Measurements from ENCODE around the gene HTD2.
A peak's percentile ranks its signal among the peaks of the same experiment; 100 is the strongest.
"Not testable (repeated sequence)": the region's sequence is repeated elsewhere in the genome, so short reads cannot be mapped to it uniquely, and the experiment has no call there.

The HTD2 gene

DNA sequence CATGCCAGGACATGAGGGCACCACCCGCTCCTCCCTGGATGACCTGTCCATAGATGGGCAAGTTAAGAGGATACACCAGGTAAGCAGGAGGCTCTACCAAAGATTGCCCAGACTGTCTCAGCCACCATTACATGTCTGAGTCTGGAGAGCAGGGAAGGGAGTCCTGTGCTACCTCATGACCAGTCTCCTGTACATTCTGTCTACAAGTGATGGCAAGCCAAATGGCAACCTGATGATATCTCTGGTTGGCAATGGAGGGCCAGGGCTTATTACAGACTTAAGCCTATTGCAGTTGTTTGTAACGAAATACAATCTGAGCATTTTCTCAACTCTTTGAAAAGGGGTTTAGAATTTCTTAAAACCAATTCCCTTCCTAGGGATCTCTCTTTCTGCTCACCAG lies 37.0 kb upstream of the HTD2 start:
- TF ChIP-seq CTCF (IDR thresholded peaks at IDR 0.05; ENCODE audit: low read depth, low read length), result no peak
- in situ Hi-C loops (cut with HindIII; ENCODE audit: low sequenced_read_pairs), result no loop called here
- H3K4me3 ChIP-seq (ENCODE audit: low read depth, low read length), result no peak overlapping the region
- DNase-seq (ENCODE audit: low read depth, low spot score), result no peak

DNA sequence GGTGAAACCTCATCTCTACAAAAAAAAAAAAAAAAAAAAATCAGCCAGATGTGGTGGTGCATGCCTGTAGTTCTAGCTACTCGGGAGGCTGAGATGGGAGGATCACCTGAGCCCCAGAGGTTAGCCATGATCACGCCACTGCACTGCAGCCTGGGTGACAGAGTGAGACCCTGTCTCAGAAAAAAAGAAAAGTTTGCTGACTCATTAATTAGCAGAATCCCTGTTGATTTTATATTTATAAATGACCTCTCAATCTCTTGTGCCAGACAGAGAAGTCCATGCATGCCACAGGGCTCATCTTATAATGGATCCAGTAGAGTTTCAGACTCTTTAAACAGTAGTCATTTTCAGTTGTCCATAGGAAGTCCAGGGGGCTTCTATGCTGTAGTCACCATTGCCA lies 35.8 kb upstream of the HTD2 start:
- H3K4me3 ChIP-seq (ENCODE audit: low read depth, low read length), result no peak overlapping the region
- TF ChIP-seq CTCF (IDR thresholded peaks at IDR 0.05; ENCODE audit: low read depth, low read length), result no peak
- in situ Hi-C loops (cut with HindIII; ENCODE audit: low sequenced_read_pairs), result no loop called here
- no peak for DNase-seq (ENCODE audit: low read depth, low spot score)

- peak; percentile 92 for DNase-seq (ENCODE audit: low read depth, low spot score)
- TF ChIP-seq CTCF (IDR thresholded peaks at IDR 0.05; ENCODE audit: low read depth, low read length), result no peak
These were observed 34.3 kb upstream of the HTD2 start for GRCh38 chr3:58271901-58272501.

DNA sequence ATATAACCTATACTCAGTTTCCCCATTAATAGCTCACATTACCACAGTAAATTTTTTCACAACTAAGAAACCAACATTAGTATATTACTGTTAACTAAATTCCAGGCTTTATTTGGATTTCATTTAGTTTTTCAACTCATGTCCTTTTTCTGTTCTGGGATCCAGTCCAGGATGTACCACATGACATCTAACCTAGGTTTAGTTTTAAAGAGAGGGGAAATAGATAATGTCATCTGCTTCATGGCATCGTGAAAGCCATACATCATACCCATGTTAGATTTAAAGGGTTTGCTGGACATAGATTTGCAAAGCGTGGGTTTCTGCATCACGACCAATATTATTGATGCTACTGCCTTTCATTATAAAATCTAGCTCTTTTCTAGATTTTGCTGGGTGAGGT lies 33.4 kb upstream of the HTD2 start:
- no peak for TF ChIP-seq CTCF (IDR thresholded peaks at IDR 0.05; ENCODE audit: low read depth, low read length)
- in situ Hi-C loops (cut with HindIII; ENCODE audit: low sequenced_read_pairs), result no loop called here
- H3K4me3 ChIP-seq (ENCODE audit: low read depth, low read length), result no peak overlapping the region
- peak; percentile 48 for DNase-seq (ENCODE audit: low read depth, low spot score)

More at GRCh38 chr3:58271901-58272501, 34.3 kb upstream of the HTD2 start:
- in situ Hi-C loops (cut with HindIII; ENCODE audit: low sequenced_read_pairs), result no loop called here
- no peak overlapping the region for H3K4me3 ChIP-seq (ENCODE audit: low read depth, low read length)

DNA sequence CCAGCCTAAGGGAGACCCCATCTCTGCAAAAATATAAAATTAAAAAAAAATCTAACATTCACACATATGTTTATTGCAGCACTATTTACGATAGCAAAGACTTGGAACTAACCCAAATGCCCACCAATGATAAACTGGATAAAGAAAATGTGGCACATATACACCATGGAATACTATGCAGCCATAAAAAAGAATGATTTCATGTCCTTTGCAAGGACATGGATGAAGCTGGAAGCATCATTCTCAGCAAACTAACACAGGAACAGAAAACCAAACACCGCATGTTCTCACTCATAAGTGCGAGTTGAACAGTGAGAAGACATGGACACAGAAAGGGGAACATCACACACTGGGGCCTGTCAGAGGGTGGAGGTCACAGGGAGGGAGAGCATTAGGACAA lies 33.0 kb upstream of the HTD2 start:
- H3K4me3 ChIP-seq (ENCODE audit: low read depth, low read length); DNase-seq (ENCODE audit: low read depth, low spot score); in situ Hi-C loops (cut with HindIII; ENCODE audit: low sequenced_read_pairs): not testable (repeated sequence)

DNA sequence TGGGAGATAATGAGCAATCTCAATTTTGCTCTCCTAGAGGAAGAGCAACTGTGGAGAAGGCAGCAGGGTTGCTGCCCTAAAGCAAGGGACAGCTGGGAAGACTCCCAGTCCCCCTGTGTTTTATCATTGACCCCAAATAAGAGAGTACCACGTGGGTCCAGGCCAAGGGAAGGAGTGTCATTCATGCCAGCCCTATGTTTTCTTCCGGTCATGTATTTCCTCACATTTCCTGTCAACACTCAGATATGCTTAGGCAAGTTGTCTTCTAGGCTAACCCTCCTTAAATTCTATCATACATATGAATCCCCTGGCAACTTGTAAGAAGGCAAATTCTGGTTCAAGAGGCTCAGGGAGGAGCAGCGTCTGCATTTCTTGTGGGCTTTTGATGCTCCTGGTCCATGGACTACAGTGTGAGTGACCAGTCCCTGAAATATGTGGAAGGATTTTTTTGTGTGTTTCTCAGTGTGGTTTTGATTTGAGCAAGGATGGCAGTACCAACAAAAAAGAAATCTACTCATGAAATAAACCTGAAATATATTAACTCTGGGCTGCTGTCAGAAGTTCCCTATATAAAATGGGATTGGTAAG lies 32.2 kb upstream of the HTD2 start:
- TF ChIP-seq CTCF (IDR thresholded peaks at IDR 0.05; ENCODE audit: low read depth, low read length), result no peak
- in situ Hi-C loops (cut with HindIII; ENCODE audit: low sequenced_read_pairs), result no loop called here
- H3K4me3 ChIP-seq (ENCODE audit: low read depth, low read length), result no peak overlapping the region
- peak; percentile 22 for DNase-seq (ENCODE audit: low read depth, low spot score)

- no peak for TF ChIP-seq CTCF (IDR thresholded peaks at IDR 0.05; ENCODE audit: low read depth, low read length)
- H3K4me3 ChIP-seq (ENCODE audit: low read depth, low read length), result no peak overlapping the region
- in situ Hi-C loops (cut with HindIII; ENCODE audit: low sequenced_read_pairs), result no loop called here
- no peak for DNase-seq (ENCODE audit: low read depth, low spot score)
These were observed 25.3 kb upstream of the HTD2 start for GRCh38 chr3:58281069-58281468.

Measured in astrocyte of the spinal cord (primary cell).